ENCODE data around the gene U2AF1.
"Not testable (repeated sequence)": the region's sequence is repeated elsewhere in the genome, so short reads cannot be mapped to it uniquely, and the experiment has no call there.

U2AF1 gene, protein sequence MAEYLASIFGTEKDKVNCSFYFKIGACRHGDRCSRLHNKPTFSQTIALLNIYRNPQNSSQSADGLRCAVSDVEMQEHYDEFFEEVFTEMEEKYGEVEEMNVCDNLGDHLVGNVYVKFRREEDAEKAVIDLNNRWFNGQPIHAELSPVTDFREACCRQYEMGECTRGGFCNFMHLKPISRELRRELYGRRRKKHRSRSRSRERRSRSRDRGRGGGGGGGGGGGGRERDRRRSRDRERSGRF

DNA sequence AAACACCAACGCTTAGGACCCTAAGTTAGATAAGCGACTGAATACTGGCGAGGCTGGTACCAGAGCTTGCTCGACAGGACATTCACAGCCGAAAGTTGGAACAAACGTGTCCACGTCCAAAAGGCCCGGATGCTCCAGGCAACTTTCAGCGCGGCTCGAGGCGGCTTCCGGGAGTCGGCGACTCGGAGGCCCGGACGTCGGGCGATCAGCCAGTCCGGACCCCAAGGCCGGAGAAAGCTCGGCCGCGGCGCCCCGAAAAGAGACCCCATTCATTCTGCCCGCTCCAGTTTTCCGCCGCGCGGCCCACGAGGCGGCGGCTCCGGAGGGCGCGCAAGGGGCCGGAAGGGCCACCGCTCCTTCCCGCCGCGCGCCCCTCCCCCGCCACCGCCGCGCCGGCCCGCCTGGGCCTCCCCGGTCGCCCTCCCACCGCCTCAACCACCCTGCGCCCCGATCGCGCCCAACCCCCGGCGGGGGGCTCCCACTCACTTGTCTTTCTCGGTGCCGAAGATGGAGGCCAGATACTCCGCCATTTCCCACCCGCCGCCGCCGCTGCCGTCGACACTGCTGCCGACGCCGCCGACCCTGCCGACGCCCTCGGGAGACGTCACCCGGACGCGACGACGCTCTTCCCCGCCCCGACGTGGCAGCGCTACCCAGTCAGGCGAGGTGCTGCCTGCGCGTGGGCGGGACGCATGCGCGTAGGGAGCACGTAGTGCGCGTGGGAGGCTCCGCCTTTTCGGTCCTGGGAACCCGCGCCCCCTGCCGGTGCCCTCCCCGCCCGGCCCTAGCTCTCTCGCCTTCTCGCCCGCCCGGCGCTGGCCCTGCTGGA, at the start of gene U2AF1:
U2AF1 (minus strand) TSS at position 606 of the 829 bp plus-strand sequence; CDS start at position 530, 76 bp downstream.
- H3K27ac ChIP-seq (ENCODE audit: low read length); H3K4me1 ChIP-seq (ENCODE audit: insufficient read depth, low read length): not testable (repeated sequence)

DNA sequence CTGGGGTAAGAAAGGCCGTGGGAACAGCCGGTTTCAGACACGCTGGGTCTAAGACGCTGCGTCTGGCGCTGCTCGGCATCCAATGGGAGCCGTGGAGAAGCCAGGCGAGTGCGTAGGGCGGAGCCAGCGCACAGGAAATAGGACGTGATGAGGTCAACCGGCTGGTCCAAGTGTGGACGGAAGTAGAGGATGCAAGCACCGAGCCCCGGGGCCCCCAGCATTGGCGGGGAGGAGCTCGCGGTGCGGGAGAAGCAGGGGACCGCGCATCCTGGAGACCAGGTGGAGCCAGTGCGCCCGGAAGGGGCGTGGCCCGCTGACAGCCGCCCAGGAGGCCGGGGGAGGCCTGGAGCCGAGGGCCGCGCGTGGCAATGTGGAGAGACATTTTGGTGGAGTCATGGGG, 46.2 kb upstream of the U2AF1 start:
- H3K36me3 ChIP-seq (ENCODE audit: insufficient read depth, low read depth, low read length); H3K27ac ChIP-seq (ENCODE audit: low read length); H3K9ac ChIP-seq (ENCODE audit: low read depth, low read length); H3K4me1 ChIP-seq (ENCODE audit: insufficient read depth, low read length); H3K27me3 ChIP-seq (ENCODE audit: insufficient read depth, low read length); H3K4me3 ChIP-seq (ENCODE audit: low read length); H3K9me3 ChIP-seq (ENCODE audit: insufficient read depth, low read depth, low read length): not testable (repeated sequence)

More for the DNA sequence above, at the start of gene U2AF1:
- H3K27me3 ChIP-seq (ENCODE audit: insufficient read depth, low read length); H3K36me3 ChIP-seq (ENCODE audit: insufficient read depth, low read depth, low read length); H3K9me3 ChIP-seq (ENCODE audit: insufficient read depth, low read depth, low read length); H3K9ac ChIP-seq (ENCODE audit: low read depth, low read length): not testable (repeated sequence)
- peak within 1 kb of the TSS; percentile 53; the same call in 1 of the 2 replicates for H3K4me3 ChIP-seq (ENCODE audit: low read length)

DNA sequence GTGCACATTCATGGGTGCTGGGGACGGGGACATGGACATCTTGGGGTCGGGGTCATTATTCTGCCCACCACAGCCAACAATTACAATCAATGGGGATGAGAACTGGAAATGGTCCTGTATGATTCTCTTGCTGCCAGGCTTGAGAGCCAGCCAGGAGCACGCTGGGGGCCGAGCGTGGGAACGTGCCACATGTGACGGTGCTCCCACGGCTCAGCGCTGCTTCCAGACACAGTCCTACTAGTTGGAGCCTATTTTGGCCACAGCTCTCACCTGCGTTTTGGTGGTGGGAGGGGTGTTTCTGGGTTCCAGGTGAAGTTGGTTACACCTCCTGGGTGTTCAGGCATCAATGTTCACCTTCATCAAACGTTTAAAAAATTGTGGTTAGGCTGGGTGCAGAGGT, 42.0 kb upstream of the U2AF1 start:
- not testable (repeated sequence) for H3K4me3 ChIP-seq (ENCODE audit: low read length)

DNA sequence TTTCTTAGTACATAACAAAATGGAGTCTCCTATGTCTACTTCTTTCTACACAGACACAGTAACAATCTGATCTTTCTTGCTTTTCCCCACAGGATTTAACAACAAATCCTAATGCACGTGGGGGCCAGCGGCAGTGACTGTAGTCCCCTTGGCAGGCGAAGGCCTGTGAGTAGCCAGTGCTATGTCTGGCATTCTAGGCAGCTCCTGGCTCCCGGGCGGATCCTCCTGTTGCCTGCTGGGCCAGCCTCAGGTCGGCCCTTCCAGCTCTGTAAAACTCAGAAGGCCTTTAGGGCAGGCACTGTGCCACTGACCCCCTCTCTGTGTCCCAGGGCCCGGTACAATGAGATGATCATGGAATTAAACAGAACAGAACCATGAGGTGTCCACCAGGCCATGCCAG, 40.6 kb upstream of the U2AF1 start:
- H3K36me3 ChIP-seq (ENCODE audit: insufficient read depth, low read depth, low read length); H3K4me3 ChIP-seq (ENCODE audit: low read length); H3K4me1 ChIP-seq (ENCODE audit: insufficient read depth, low read length); H3K9me3 ChIP-seq (ENCODE audit: insufficient read depth, low read depth, low read length); H3K27ac ChIP-seq (ENCODE audit: low read length); H3K9ac ChIP-seq (ENCODE audit: low read depth, low read length); H3K27me3 ChIP-seq (ENCODE audit: insufficient read depth, low read length): not testable (repeated sequence)

More for the DNA sequence above, 42.0 kb upstream of the U2AF1 start:
- not testable (repeated sequence) for H3K27me3 ChIP-seq (ENCODE audit: insufficient read depth, low read length); H3K27ac ChIP-seq (ENCODE audit: low read length); H3K36me3 ChIP-seq (ENCODE audit: insufficient read depth, low read depth, low read length); H3K9ac ChIP-seq (ENCODE audit: low read depth, low read length); H3K9me3 ChIP-seq (ENCODE audit: insufficient read depth, low read depth, low read length); H3K4me1 ChIP-seq (ENCODE audit: insufficient read depth, low read length)

DNA sequence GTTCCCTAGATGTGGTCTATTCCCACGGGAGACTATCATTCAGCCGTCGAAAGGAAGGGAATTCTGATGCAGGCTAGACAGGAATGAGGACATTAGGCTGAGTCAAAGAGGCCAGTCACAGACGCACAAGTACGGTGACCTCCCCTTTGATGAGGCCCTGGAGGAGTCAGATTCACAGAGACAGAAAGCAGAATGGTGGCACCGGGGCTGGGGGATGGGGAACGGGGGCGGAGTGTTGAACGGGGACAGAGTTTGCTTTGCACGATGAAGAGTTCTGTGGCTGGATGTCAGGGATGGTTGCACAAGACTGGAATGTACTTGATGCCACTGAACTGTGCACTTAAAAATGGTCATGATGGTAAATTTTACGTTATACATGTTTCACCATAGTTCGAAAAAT, 39.3 kb upstream of the U2AF1 start:
- H3K9me3 ChIP-seq (ENCODE audit: insufficient read depth, low read depth, low read length); H3K9ac ChIP-seq (ENCODE audit: low read depth, low read length); H3K36me3 ChIP-seq (ENCODE audit: insufficient read depth, low read depth, low read length); H3K4me1 ChIP-seq (ENCODE audit: insufficient read depth, low read length); H3K27me3 ChIP-seq (ENCODE audit: insufficient read depth, low read length); H3K4me3 ChIP-seq (ENCODE audit: low read length); H3K27ac ChIP-seq (ENCODE audit: low read length): not testable (repeated sequence)

DNA sequence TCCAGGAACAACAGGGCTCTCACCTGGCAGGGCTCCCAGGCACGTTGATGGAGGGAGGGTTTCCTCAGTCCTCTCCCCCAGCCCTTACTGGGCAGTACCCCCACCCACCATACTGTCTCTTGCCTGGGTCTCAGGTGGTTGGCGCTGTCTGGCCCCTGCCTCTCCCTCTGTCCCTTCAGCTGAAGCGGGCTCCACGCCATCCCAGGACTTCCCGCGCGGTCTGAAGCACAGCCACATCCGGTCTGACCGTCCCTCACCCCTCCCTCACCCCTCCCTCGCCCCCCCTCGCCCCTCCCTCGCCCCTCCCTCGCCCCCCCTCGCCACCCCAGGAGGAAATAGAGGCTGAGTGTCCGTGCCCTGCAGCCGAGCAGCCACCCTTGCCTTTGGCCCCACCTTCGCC, 34.0 kb upstream of the U2AF1 start:
- not testable (repeated sequence) for H3K36me3 ChIP-seq (ENCODE audit: insufficient read depth, low read depth, low read length); H3K9ac ChIP-seq (ENCODE audit: low read depth, low read length); H3K4me1 ChIP-seq (ENCODE audit: insufficient read depth, low read length); H3K4me3 ChIP-seq (ENCODE audit: low read length); H3K27me3 ChIP-seq (ENCODE audit: insufficient read depth, low read length); H3K27ac ChIP-seq (ENCODE audit: low read length); H3K9me3 ChIP-seq (ENCODE audit: insufficient read depth, low read depth, low read length)

DNA sequence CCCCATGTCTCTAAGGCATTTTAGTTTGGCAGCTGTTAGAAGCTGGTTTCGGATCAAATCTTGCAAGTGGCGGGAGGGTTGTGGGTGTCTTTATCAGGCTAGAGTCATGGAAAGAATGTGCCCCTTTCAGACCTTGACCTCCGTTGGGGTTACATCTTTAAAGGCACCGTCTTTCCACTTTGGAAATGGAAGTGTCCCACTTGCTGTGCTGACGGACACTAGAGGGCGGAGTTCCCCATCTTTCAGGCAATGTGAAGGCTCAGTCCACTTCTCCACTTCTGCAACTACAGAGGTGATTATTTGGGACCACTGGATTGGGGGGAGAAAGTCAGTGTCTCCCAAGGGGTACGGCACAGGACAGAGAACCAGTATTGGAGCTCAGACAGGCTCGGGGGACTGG, 31.6 kb upstream of the U2AF1 start:
- H3K27me3 ChIP-seq (ENCODE audit: insufficient read depth, low read length); H3K4me1 ChIP-seq (ENCODE audit: insufficient read depth, low read length); H3K36me3 ChIP-seq (ENCODE audit: insufficient read depth, low read depth, low read length); H3K27ac ChIP-seq (ENCODE audit: low read length); H3K4me3 ChIP-seq (ENCODE audit: low read length); H3K9ac ChIP-seq (ENCODE audit: low read depth, low read length); H3K9me3 ChIP-seq (ENCODE audit: insufficient read depth, low read depth, low read length): not testable (repeated sequence)

DNA sequence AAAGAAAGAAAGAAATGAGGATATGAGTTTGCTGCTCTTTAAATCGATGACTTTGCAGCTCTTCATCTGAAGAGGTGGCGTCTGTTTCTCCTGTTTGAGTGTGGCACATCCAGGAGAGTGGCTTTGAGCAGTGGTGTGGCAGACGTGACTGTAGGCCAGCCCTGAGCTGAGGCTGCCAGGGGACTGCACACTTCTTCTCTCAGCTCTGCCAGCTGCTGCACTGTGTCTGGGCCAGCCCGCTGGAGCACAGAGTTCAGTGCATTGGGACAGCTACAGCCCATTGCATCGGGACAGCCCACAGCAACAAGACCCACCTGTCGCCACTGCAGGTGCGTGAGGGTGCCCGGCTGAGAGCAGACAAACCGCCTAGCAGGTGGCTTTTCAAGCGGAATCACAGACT, 27.1 kb upstream of the U2AF1 start:
- not testable (repeated sequence) for H3K9me3 ChIP-seq (ENCODE audit: insufficient read depth, low read depth, low read length); H3K4me3 ChIP-seq (ENCODE audit: low read length); H3K9ac ChIP-seq (ENCODE audit: low read depth, low read length); H3K36me3 ChIP-seq (ENCODE audit: insufficient read depth, low read depth, low read length); H3K27ac ChIP-seq (ENCODE audit: low read length); H3K4me1 ChIP-seq (ENCODE audit: insufficient read depth, low read length); H3K27me3 ChIP-seq (ENCODE audit: insufficient read depth, low read length)

DNA sequence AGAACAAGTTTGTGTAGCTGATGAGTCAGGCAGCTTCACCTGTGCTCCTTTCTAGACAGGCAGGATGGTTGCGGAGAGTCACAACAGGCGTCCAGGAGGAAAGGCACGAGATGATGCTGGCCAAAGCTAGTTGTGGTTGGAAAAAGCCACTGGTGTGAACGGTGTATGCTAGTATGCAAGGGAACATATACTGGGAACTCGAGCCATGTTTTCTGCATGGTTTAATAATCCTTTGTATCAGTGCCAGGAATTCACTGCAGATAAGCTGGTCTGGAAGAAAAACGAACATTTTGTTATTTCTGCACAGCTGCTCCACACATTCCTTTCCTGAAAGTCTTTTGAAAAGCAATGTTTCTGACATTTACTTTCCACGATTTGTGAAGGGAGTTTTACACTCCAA, 22.7 kb upstream of the U2AF1 start:
- H3K9me3 ChIP-seq (ENCODE audit: insufficient read depth, low read depth, low read length); H3K9ac ChIP-seq (ENCODE audit: low read depth, low read length); H3K4me1 ChIP-seq (ENCODE audit: insufficient read depth, low read length); H3K36me3 ChIP-seq (ENCODE audit: insufficient read depth, low read depth, low read length); H3K27me3 ChIP-seq (ENCODE audit: insufficient read depth, low read length); H3K27ac ChIP-seq (ENCODE audit: low read length); H3K4me3 ChIP-seq (ENCODE audit: low read length): not testable (repeated sequence)

DNA sequence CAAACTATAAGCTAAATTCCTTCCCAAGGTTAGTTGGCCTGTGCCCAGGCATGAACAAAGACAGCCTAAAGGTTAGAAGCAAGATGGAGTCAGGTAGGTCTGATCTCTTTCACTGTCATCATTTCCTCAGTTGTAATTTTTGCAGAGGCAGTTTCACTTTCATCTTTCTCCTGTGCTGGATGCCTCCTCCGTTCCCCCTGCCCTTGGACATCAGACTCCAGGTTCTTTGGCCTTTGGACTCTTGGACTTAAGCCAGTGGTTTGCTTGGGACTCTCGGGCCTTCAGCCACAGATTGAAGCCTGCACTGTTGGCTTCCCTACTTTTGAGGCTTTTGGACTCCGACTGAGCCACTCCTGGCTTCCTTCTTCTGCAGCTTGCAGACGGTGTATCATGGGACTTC, 8.6 kb upstream of the U2AF1 start:
- not testable (repeated sequence) for H3K9ac ChIP-seq (ENCODE audit: low read depth, low read length); H3K4me3 ChIP-seq (ENCODE audit: low read length); H3K36me3 ChIP-seq (ENCODE audit: insufficient read depth, low read depth, low read length); H3K27me3 ChIP-seq (ENCODE audit: insufficient read depth, low read length); H3K27ac ChIP-seq (ENCODE audit: low read length); H3K4me1 ChIP-seq (ENCODE audit: insufficient read depth, low read length); H3K9me3 ChIP-seq (ENCODE audit: insufficient read depth, low read depth, low read length)

DNA sequence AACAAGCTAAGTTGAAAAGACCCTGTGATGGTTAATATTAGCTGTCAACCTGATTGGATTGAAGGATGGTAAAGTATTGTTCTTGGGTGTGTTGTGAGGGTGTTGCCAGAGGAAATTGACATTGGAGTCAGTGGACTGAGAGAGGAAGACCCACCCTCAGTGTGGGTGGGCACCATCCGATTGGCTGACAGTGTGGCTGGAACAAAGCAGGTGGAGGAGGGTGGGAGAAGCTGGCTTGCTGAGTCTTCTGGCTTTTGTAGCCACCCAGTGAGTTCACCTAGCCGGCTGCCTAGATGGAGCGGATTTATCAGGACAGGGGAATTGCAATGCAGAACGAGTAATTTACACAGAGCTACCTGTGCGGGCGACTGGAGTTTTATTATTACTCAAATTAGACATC, 7.1 kb upstream of the U2AF1 start:
- H3K9me3 ChIP-seq (ENCODE audit: insufficient read depth, low read depth, low read length); H3K27me3 ChIP-seq (ENCODE audit: insufficient read depth, low read length); H3K9ac ChIP-seq (ENCODE audit: low read depth, low read length); H3K36me3 ChIP-seq (ENCODE audit: insufficient read depth, low read depth, low read length); H3K27ac ChIP-seq (ENCODE audit: low read length); H3K4me1 ChIP-seq (ENCODE audit: insufficient read depth, low read length); H3K4me3 ChIP-seq (ENCODE audit: low read length): not testable (repeated sequence)

DNA sequence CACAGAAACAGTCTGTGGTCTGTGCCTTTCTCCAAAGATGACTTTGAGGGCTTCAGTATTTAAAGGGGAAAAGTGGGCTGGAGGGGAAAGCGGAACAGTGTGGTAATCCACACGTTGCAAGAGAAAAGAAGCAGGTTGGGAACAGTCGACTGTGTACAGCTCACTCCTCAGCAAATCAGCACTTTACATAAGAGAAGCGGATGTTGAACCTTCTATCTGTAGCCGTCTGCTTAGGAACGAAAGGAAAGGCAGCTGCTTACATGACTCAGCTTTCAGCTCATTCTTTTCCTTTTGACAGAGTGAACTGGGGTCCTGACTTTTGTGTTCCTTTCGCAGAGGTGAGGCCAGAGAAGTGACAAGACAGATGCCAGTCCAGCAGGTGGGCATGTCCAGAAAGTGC, 1.6 kb upstream of the U2AF1 start:
- H3K27me3 ChIP-seq (ENCODE audit: insufficient read depth, low read length) = not testable (repeated sequence)

More for the DNA sequence above, 1.6 kb upstream of the U2AF1 start:
- H3K9ac ChIP-seq (ENCODE audit: low read depth, low read length); H3K36me3 ChIP-seq (ENCODE audit: insufficient read depth, low read depth, low read length); H3K9me3 ChIP-seq (ENCODE audit: insufficient read depth, low read depth, low read length); H3K4me3 ChIP-seq (ENCODE audit: low read length); H3K4me1 ChIP-seq (ENCODE audit: insufficient read depth, low read length); H3K27ac ChIP-seq (ENCODE audit: low read length): not testable (repeated sequence)
